H9 (cell line): ENCODE data around the gene TMEM9. TPM values are rescaled to one million over a fixed set of nuclear protein-coding genes. Genes with fewer than 3 reads are reported as not detected.

Source experiments
- DNase-seq: peaks from one replicate; pipeline ENCODE4 v3.0.0-alpha.2; 2017
- H2AFZ ChIP-seq: one replicate; pipeline ENCODE4 v1.6.1; 2013; ENCODE audit warnings: mild to moderate bottlenecking, low read length, control low read depth, moderate library complexity
- H2AK5ac ChIP-seq: 2 replicates; pipeline ENCODE4 v1.6.1; 2013; ENCODE audit warnings: low read length, control low read depth, mixed read lengths; ENCODE audit not compliant: insufficient read length
- H2BK120ac ChIP-seq: one replicate; pipeline ENCODE4 v1.6.1; 2013; ENCODE audit warnings: low read depth, mild to moderate bottlenecking, low read length, control low read depth, inconsistent platforms; ENCODE audit not compliant: poor library complexity, severe bottlenecking
- H2BK12ac ChIP-seq: 2 replicates; pipeline ENCODE4 v1.6.1; 2013; ENCODE audit warnings: low read length, control low read depth, mixed read lengths, low read depth; ENCODE audit not compliant: insufficient read length
- H2BK15ac ChIP-seq: 2 replicates; pipeline ENCODE4 v1.6.1; 2013; ENCODE audit warnings: low read depth, low read length, control low read depth
- H2BK20ac ChIP-seq: one replicate; pipeline ENCODE4 v1.6.1; 2013; ENCODE audit warnings: low read depth, mild to moderate bottlenecking, low read length, control low read depth, inconsistent platforms; ENCODE audit not compliant: poor library complexity, severe bottlenecking
- H2BK5ac ChIP-seq: 2 replicates; pipeline ENCODE4 v1.6.1; 2013; ENCODE audit warnings: low read length, control low read depth, mixed read lengths; ENCODE audit not compliant: insufficient read length
- H3K14ac ChIP-seq: 2 replicates; pipeline ENCODE4 v1.6.1; 2013; ENCODE audit warnings: low read length, control low read depth; ENCODE audit not compliant: insufficient read depth
- H3K18ac ChIP-seq: 2 replicates; pipeline ENCODE4 v1.6.1; 2013; ENCODE audit warnings: low read depth, mild to moderate bottlenecking, mixed read lengths, low read length, control low read depth; ENCODE audit not compliant: insufficient read length
- H3K23ac ChIP-seq: 2 replicates; pipeline ENCODE4 v1.6.1; 2013; ENCODE audit warnings: low read length, control low read depth, mixed read lengths, low read depth; ENCODE audit not compliant: insufficient read length
- H3K23me2 ChIP-seq: 2 replicates; pipeline ENCODE4 v1.6.1; 2013; ENCODE audit warnings: low read depth, mild to moderate bottlenecking, mixed read lengths, low read length, control low read depth; ENCODE audit not compliant: insufficient read length, poor library complexity, severe bottlenecking
- H3K27ac ChIP-seq: 2 replicates; pipeline ENCODE4 v1.5.1; 2013; ENCODE audit warnings: low read length, control low read depth, mixed read lengths, low read depth; ENCODE audit not compliant: insufficient read length
- H3K27me3 ChIP-seq: 2 replicates; pipeline ENCODE4 v1.6.1; 2013; ENCODE audit warnings: low read length, control low read depth, inconsistent platforms; ENCODE audit not compliant: insufficient read depth
- H3K4ac ChIP-seq: 2 replicates; pipeline ENCODE4 v1.6.1; 2013; ENCODE audit warnings: low read depth, mild to moderate bottlenecking, control low read depth, inconsistent platforms, low read length, moderate library complexity
- H3K4me1 ChIP-seq: 2 replicates; pipeline ENCODE4 v1.6.1; 2013; ENCODE audit warnings: low read length, control low read depth, inconsistent platforms; ENCODE audit not compliant: insufficient read depth
- H3K4me2 ChIP-seq: 2 replicates; pipeline ENCODE4 v1.6.1; 2013; ENCODE audit warnings: low read length, control low read depth, mixed read lengths; ENCODE audit not compliant: insufficient read length, insufficient read depth
- H3K56ac ChIP-seq: 2 replicates; pipeline ENCODE4 v1.6.1; 2013; ENCODE audit warnings: low read depth, mild to moderate bottlenecking, mixed read lengths, low read length, control low read depth; ENCODE audit not compliant: insufficient read length
- H3K79me1 ChIP-seq: 2 replicates; pipeline ENCODE4 v1.6.1; 2013; ENCODE audit warnings: low read depth, mild to moderate bottlenecking, moderate library complexity, low read length, control low read depth, inconsistent platforms; ENCODE audit not compliant: insufficient read depth, poor library complexity, severe bottlenecking
- H3K79me2 ChIP-seq: 2 replicates; pipeline ENCODE4 v1.6.1; 2013; ENCODE audit warnings: low read length, control low read depth, inconsistent platforms; ENCODE audit not compliant: insufficient read depth
- H3K9ac ChIP-seq: 2 replicates; pipeline ENCODE4 v1.6.1; 2013; ENCODE audit warnings: low read length, control low read depth, mixed read lengths; ENCODE audit not compliant: insufficient read length; ENCODE audit errors: extremely low read depth
- H3K9me3 ChIP-seq: one replicate; pipeline ENCODE4 v1.6.1; 2013; ENCODE audit warnings: low read depth, low read length, inconsistent platforms; ENCODE audit not compliant: control insufficient read depth
- H3T11ph ChIP-seq: one replicate; pipeline ENCODE4 v1.6.1; 2013; ENCODE audit warnings: mild to moderate bottlenecking, low read length, control low read depth, inconsistent platforms
- H4K20me1 ChIP-seq: one replicate; pipeline ENCODE4 v1.6.1; 2013; ENCODE audit not compliant: control insufficient read depth, insufficient read length, insufficient read depth
- H4K5ac ChIP-seq: 2 replicates; pipeline ENCODE4 v1.6.1; 2013; ENCODE audit warnings: low read depth, mild to moderate bottlenecking, mixed read lengths, low read length, control low read depth; ENCODE audit not compliant: insufficient read length
- H4K8ac ChIP-seq: replicated peaks from 2 replicates; pipeline ENCODE4 v1.6.1; 2013; ENCODE audit warnings: low read length, control low read depth, mixed read lengths, low read depth; ENCODE audit not compliant: insufficient read length
- H4K91ac ChIP-seq: 2 replicates; pipeline ENCODE4 v1.6.1; 2013; ENCODE audit warnings: low read depth, mild to moderate bottlenecking, moderate library complexity, mixed read lengths, low read length, control low read depth; ENCODE audit not compliant: insufficient read length
- H3K27ac Mint-ChIP-seq, 3 experiments: 2 replicates in 2 of 3; 3 replicates in 1 of 3; pipeline ENCODE4 v1.8.0; 2020 to 2021; ENCODE audit warnings: mixed read lengths in 3 of 3, mild to moderate bottlenecking in 1 of 3, moderate library complexity in 1 of 3
- H3K27me3 Mint-ChIP-seq: 2 replicates; pipeline ENCODE4 v1.8.0; 2021; ENCODE audit warnings: low read depth, mild to moderate bottlenecking, moderate library complexity, mixed read lengths
- H3K36me3 Mint-ChIP-seq, 3 experiments: 2 replicates in 2 of 3; 3 replicates in 1 of 3; pipeline ENCODE4 v1.8.0; 2020 to 2021; ENCODE audit warnings: low read depth in 3 of 3, mixed read lengths in 3 of 3; ENCODE audit not compliant: insufficient read depth in 1 of 3
- H3K4me1 Mint-ChIP-seq, 2 experiments: 2 replicates each; pipeline ENCODE4 v1.8.0; 2020; ENCODE audit warnings: mixed read lengths in 2 of 2
- H3K4me3 Mint-ChIP-seq, 2 experiments: 2 replicates in 1 of 2; 3 replicates in 1 of 2; pipeline ENCODE4 v1.8.0; 2020 to 2021; ENCODE audit warnings: mild to moderate bottlenecking in 2 of 2, mixed read lengths in 2 of 2, moderate library complexity in 1 of 2
- H3K9me3 Mint-ChIP-seq, 2 experiments: 2 replicates in 1 of 2; 3 replicates in 1 of 2; pipeline ENCODE4 v1.8.0; 2020; ENCODE audit warnings: mild to moderate bottlenecking in 2 of 2, mixed read lengths in 2 of 2, moderate library complexity in 1 of 2
- CTCF ChIP-seq: fragments of 200-600 bp; sonication (generic); conservative IDR thresholded peaks from 3 replicates; pipeline ENCODE4 v1.8.0; 2021; ENCODE audit warnings: antibody characterized with exemption, mild to moderate bottlenecking
- WGBS: extraction: QIAGEN DNeasy Blood & Tissue Kit; methylation state at CpG from one replicate; pipeline ENCODE4 v1.1.7; 2013; ENCODE audit warnings: missing lambda C conversion rate, low lambda C conversion rate, mixed read lengths; ENCODE audit not compliant: insufficient read length; ENCODE audit errors: extremely low coverage; 5-methylcytosine and 5-hydroxymethylcytosine counted together
- total RNA-seq: library from RNA; stranded (reverse); gene quantifications from 2 replicates; pipeline ENCODE4 v1.2.1, GENCODE V29; 2021

TMEM9 gene
- total RNA-seq, 1 experiment from 2014 or later: 93.4 TPM

DNA sequence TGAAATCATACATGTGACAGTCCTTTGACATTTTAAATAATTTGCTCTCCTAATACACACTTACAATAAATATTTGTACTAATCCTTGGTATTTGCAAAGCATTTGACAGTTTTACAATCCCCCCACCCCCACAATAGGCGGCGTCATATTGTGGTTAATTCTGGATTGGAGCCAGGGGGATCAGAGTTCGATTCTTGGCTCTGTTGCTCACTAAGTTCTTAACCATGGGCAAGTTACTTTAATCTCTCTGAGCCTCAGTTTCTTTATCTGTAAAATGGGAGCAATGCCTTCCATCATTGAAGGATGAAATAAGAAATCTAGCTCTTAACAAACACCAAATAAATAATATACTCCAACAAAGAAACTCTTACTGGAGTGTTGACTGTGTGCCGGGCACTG is 65.9 kb downstream of the TMEM9 start:
- no peaks in the 10 kb centered on the region for H3K4me1 ChIP-seq
- Mint-ChIP-seq H3K4me3 (no peak overlapping the region), H3K9me3 (no peaks in the 10 kb centered on the region; a peak in 1 of 5 replicates), H3K4me1 (peaks cover 8 to 11% of the 10 kb centered on the region in 2 experiments), H3K36me3 (no peaks in the 10 kb centered on the region), H3K27me3 (peaks cover 21% of the 10 kb centered on the region), H3K27ac (no peak overlapping the region)
- H2BK120ac ChIP-seq: no peak overlapping the region
- H4K5ac ChIP-seq: no peak overlapping the region
- H3K27me3 ChIP-seq: no peaks in the 10 kb centered on the region
- H2BK20ac ChIP-seq: no peak overlapping the region
- H2BK15ac ChIP-seq: no peak overlapping the region
- H3K23ac ChIP-seq: no peak overlapping the region
- H4K20me1 ChIP-seq: no peaks in the 10 kb centered on the region
- WGBS: no CpG with 5 or more reads among the region's 4 CpGs
- TF ChIP-seq CTCF: no peak
- no peaks in the 10 kb centered on the region for H3K79me2 ChIP-seq
- no peak overlapping the region for H2AFZ ChIP-seq
- H2BK5ac ChIP-seq: no peak overlapping the region
- H3K4ac ChIP-seq: no peak overlapping the region
- no peak overlapping the region for H2AK5ac ChIP-seq
- no peaks in the 10 kb centered on the region for H3K9me3 ChIP-seq
- no peak overlapping the region for H3K27ac ChIP-seq
- DNase-seq: no peak
- H3K4me2 ChIP-seq: no peak overlapping the region
- no peak overlapping the region for H2BK12ac ChIP-seq
- no peak overlapping the region for H3K14ac ChIP-seq
- H3T11ph ChIP-seq: no peak overlapping the region
- no peaks in the 10 kb centered on the region for H3K79me1 ChIP-seq
- H3K56ac ChIP-seq: no peak overlapping the region
- H4K8ac ChIP-seq: no peak overlapping the region
- H4K91ac ChIP-seq: no peak overlapping the region
- no peaks in the 10 kb centered on the region for H3K23me2 ChIP-seq
- no peak overlapping the region for H3K18ac ChIP-seq
- no peak overlapping the region for H3K9ac ChIP-seq
